GM19035 (cell line): Measurements from ENCODE around the gene RAP1GAP2.
A peak's percentile ranks its signal among the peaks of the same experiment; 100 is the strongest.
"Not testable (repeated sequence)": the region's sequence is repeated elsewhere in the genome, so short reads cannot be mapped to it uniquely, and the experiment has no call there.

Experiments used
- ATAC-seq: cut with Tn5 transposase; IDR thresholded peaks from one replicate; pipeline ENCODE4 v1.9.1; 2021; ENCODE audit not compliant: unreplicated experiment

RAP1GAP2 gene

DNA sequence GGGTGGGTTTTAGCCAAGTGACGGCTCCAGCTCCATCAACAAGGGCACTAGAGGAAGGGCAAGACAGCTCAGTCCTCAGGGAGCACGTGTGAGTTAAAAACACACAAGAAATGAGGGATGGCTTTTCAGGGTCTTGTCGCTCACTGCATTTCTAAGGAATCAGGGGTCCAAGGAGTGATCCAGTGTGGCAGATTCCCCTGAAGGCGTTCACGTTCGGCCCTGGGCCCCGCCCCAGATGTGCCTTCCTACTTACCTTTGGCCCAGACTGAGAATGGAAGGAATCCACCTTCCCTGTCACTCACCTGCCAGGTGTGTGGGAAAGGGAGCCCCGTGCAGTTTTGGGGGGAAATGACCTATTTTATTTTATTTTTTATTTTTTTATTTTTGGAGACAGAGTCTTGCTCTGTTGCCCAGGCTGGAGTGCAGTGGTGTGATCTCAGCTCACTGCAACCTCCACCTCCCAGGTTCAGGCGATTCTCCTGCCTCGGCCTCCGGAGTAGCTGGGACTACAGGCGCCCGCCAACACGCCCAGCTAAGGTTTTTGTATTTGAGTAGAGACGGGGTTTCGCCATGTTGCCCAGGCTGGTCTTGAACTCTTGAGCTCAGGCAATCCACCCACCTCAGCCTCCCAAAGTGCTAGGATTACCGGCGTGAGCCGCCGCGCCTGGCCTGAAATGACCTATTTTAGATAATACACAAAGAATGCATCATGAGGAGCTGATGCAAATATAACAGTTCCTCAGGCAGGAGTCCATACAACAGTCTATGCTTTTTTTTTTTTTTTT is 195.3 kb downstream of the RAP1GAP2 start:
- ATAC-seq, result not testable (repeated sequence)

- ATAC-seq, result no peak
These were observed 198.2 kb downstream of the RAP1GAP2 start for GRCh38 chr17:2994441-2994840.

DNA sequence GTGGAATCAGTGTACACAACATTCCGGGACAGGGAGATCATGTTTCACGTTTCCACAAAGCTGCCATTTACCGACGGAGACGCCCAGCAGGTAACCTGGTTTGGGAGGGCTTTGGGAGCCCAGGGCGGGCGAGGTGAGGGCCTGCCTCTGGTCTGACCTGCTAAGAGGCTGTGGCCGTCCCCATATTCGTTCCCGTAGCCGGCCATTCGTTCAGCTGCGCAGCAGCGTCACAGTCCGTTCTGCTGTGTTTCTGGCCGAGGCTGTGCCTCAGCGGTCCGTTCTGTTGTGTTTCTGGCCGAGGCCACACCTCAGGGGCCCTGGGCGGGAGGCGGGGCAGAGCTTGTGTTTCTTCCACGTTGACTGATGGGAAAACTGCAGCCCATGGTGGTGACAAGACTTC is 199.1 kb downstream of the RAP1GAP2 start:
- ATAC-seq, result no peak

GRCh38 chr17:2995886-2996809 is 199.9 kb downstream of the RAP1GAP2 start:
- ATAC-seq, result no peak

- no peak for ATAC-seq
These were observed 200.8 kb downstream of the RAP1GAP2 start for GRCh38 chr17:2996810-2997670.

GRCh38 chr17:2998469-2998901 is 202.2 kb downstream of the RAP1GAP2 start:
- ATAC-seq, result not testable (repeated sequence)

DNA sequence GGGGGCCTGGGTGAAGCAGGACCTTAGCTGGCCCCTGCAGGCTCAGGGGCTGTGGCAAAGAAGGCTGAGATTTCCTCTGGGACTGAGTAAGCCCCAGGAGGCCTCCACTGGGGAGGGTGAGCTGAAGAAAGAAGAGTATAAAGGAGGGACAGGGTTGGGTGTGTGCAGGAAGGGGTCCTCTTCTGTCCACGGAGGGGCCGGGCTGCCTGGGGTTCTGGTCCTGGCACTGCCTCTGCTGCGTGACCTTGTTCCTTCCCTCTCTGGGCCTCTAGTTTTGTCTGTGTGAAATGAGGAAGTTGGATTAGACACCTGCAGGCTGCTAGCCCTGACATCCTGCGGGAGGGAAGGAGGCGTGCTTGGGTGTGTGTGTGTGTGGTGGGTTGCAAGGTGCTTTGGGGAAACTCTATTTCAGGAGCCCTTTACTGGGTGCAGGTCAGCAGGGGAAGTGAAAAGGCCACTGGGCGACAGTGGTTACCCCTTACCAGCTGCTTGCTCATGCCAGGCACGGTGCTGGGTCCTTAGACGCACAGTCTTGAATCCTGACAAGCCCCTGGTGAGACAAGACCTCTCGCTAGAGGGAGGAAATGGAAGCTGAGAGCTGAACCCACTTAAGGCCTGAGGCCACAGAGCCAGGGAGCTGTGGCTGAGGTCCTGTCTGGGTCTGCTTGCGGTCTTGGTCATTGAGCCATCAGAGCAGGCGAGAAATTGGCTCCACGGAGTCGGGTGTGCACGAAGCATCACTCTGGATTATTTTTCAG is 206.5 kb downstream of the RAP1GAP2 start:
- peak; percentile 67 for ATAC-seq

DNA sequence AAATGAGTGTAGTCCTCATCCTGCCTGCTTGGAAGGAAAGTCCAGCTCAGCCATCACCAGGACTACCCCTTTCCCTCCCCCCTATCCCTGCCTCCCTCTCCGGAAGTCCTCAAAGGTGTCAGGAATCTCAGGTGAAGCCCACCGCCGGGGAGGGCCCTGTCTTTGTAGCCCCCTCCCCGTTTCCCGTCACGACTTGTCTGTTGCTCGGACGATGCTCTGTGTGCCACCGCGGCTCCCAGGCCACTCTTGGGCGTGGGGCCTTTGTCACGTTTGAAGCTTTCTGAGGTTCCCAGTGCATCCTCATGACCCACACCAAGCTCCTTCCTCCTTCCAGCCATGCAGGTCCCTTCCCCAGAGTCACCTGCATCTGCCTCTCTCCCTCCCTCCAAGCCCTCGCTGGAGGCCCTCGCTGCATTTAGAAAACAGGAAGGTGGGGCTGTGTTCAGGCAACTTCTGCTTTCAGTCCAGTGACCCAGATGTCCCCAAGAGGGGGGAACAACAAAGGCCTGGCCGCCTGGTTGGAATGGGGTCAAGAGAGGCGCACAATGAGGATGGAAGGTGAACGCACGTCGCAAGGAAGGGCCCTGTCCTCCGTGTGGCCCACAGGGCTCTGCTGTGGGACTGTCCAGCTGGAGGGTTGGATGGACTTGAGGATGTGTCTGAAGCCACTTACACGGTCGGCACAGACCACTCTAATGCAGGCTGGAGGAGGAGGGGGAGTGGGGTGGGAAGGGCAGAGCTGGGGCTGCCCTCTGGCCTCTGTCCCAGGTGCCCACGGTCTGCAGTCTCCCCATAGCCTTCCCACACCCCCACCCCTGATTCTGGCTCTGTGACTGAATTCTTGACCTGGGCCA is 207.3 kb downstream of the RAP1GAP2 start:
- ATAC-seq, result peak; percentile 35

DNA sequence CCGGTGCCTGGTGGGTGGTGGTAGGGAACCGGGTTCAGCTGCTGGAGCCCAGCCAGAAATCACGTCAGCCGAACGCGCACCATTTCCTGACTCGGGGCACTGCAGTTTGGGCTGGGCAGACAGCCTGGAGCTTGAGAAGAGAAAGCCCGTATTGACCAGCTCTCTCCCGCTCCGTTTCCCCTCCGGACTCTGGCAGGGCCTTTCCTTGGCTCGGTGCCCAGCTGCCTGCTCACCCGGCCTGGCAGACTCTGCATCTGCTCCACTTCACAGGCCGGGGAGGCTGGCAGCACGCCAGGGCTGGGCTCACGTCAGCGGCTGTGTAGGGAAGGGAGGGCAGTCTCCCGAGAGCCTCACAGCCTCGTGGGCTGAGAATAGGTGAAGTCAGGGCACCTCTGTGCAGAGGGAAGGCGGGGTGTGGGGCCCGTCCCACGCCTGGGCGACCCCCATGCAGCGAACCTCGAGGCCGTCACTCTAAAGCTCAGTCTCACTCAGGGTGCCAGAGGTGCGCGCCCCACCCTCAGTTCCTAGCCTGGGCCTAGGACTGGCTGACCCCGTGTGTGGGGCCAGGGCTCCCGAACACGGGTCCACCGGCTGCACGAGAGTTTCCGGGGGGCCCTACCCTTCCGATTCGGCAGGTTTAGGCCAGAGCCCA is 208.0 kb downstream of the RAP1GAP2 start:
- peak; percentile 26 for ATAC-seq

GRCh38 chr17:3004925-3005324 is 208.7 kb downstream of the RAP1GAP2 start:
- no peak for ATAC-seq

DNA sequence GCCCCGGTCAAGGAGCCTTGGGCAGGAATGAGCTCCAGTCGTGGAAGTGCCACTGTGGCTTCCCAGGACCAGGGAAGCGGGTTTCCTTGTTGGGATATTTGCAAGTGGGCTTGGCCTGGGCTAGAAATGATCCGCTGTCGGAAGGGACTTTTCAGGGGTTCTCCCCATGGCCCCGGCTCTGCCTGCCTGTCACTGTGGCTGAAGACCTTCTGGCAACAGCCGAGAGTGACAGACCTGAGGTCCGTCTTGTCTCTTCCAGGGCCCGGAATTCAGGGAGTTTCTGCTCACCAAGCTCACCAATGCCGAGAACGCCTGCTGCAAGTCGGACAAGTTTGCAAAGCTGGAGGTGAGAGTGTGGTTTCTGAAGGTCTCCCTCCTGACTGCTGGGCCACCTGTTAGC is 209.5 kb downstream of the RAP1GAP2 start:
- no peak for ATAC-seq

GRCh38 chr17:3006801-3007200 is 210.6 kb downstream of the RAP1GAP2 start:
- no peak for ATAC-seq

- ATAC-seq, result no peak
These were observed 211.4 kb downstream of the RAP1GAP2 start for GRCh38 chr17:3007651-3008121.

- ATAC-seq, result no peak
These were observed 212.4 kb downstream of the RAP1GAP2 start for GRCh38 chr17:3008336-3009288.

DNA sequence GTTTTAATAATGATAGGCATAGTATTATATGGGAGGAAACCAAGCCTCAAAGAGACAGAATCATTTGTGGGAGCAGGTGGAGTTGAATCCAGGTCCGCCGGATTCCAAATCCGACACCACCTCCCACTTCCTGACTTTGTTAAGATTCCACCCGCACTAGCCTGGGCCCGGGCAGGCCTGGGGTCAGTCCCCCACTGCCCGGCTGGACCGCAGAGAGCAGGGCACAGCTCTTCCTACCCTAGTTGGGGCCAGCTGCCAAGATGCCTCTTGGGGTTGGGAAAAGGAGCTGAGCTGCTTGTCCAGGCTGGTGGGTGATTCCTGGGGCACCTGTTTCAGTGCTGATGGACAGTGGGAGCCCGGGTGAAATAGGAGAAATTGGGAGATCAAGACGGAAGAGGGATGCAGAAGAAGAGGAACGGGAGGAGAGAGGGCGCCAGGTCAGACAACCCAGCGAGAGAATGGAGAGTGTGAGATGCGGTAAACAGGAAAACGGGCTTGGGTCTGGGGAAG is 213.2 kb downstream of the RAP1GAP2 start:
- ATAC-seq, result no peak

- ATAC-seq, result no peak
These were observed 215.7 kb downstream of the RAP1GAP2 start for GRCh38 chr17:3011891-3012290.

GRCh38 chr17:3012926-3013581 is 216.8 kb downstream of the RAP1GAP2 start:
- no peak for ATAC-seq
